GM12872 (cell line): Measurements from ENCODE around the gene RPL32.

ENCODE experiments used
- TF ChIP-seq, protein P1 (sequence below): IDR thresholded peaks from 3 replicates; pipeline ENCODE4 v1.5.1; 2011; ENCODE audit warnings: low read depth, mild to moderate bottlenecking, low read length, moderate library complexity; ENCODE audit not compliant: insufficient read depth

RPL32 gene

DNA sequence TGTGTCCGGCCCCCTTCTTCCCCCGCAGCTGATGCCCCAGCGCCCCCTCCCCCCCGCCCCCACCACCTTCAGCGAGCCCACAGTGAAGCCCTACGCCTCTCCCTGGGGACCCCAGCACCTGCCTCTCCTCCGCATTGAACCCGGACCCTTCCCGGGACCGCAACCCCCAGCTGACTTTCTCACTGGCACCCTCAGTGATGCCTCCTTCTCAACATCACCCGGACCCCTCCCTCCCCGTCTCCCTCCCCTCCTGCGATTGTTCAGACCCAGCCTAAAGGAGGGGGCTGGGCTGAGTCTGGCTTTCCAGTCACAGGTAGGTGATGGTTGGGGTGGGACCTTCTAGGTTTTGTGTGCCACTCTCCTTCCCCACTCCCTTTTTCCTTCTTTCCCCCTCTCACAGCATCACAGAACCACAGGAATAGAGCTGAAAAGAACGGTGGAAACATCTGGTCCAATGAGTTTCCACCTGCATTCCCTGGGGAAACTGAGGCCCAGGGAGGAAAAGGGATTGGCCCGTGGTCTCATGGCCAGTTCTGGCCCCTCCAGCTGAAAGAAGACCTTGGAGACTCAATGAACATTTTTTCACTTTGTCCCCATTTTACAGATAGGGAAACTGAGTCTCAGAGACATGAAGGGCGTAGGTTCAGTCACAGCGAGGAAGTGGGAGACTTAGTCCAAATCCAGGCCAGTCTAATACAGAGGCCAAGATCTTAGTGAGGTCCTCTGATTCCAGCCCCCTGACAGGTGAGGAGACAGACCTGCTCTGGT, 44.1 kb downstream of the RPL32 start:
- TF ChIP-seq, protein P1, sequence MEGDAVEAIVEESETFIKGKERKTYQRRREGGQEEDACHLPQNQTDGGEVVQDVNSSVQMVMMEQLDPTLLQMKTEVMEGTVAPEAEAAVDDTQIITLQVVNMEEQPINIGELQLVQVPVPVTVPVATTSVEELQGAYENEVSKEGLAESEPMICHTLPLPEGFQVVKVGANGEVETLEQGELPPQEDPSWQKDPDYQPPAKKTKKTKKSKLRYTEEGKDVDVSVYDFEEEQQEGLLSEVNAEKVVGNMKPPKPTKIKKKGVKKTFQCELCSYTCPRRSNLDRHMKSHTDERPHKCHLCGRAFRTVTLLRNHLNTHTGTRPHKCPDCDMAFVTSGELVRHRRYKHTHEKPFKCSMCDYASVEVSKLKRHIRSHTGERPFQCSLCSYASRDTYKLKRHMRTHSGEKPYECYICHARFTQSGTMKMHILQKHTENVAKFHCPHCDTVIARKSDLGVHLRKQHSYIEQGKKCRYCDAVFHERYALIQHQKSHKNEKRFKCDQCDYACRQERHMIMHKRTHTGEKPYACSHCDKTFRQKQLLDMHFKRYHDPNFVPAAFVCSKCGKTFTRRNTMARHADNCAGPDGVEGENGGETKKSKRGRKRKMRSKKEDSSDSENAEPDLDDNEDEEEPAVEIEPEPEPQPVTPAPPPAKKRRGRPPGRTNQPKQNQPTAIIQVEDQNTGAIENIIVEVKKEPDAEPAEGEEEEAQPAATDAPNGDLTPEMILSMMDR: no peak

DNA sequence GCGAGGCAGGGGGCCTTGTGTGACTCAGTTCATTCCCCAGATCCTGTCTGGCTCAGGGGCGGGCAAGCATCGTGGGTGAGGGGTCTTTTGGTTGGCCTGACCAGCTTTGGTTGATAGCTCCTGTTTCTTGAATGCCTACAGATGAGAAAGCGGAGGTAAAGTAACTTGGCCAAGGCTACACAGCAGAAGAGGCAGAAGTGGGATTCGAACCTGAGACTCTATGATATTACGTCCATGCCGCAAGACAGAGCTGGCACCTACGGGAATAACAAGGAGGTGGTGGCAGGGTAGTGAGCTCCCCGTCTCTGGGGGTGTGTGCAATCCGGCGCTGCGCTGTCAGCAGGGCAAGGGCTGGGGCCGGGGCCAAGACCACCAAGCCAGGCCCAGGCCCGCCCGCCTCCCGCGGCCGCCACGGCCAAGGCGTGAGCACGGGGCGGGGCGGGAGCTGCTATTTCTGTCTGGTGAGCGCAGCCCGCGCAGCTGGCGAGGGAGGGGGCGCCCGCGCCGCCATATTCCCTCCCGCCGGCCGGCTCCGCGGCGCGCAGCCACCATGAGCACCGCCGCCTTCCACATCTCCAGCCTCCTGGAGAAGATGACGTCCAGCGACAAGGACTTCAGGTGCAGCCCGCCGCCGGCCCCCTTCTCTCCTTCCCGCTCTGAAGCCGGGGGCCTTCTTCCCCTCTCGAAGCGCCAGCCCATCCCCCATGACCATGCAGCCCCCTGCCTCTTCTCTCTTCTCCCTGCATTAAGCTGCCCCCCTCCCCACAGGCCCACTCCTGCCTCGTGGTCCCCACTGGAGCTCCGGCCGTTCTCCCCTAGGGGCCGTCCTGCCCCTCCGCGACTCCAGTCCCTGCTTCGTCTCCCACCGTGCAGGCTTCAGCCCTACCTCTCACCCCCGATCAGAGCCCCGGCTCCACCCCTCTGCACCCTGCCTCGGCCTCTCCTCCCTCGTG, 44.9 kb downstream of the RPL32 start, which contains the start of gene CAND2:
Gene CAND2, plus strand, starts transcription at position 510 of the 953 bp plus-strand sequence. Its CDS starts 41 bp downstream, at position 551.
- TF ChIP-seq, protein P1: no peak

DNA sequence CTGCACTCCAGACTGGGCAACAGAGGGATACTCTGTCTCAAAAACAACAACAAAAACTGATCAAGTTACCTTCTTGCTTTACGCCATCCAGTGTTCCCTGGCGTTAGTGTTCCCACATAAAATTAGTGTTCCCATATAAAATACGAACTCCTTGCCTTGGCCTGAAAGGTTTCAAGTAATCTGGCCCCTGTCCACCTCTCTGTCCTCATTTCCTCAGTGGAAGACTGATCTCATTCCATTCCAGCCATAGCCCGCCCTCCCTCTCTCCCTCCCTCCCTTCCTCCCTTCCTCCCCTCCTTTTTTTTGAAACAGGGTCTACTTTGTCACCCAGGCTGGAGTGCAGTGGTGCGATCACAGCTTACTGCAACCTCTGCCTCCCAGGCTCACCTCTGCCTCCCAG, 47.7 kb downstream of the RPL32 start:
- TF ChIP-seq, protein P1: no peak

DNA sequence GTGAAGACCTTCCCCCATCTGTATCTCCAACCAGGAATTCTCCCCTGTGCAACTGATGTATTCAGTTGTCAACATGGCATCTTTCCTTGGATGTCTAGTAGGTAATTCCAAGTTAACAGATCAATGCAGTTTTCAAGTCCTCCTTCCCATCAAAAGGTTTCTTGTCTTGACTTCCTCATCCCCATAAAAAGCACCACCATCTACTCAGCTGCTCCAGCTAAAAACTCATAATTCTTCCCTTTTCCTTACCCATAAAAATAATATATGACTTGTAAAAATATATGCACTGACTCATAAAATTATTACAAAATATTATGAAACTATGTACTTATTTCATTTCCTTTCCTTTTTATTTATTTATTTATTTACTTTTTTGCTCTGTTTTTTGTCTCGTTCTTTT, 49.9 kb downstream of the RPL32 start:
- TF ChIP-seq, protein P1: no peak

DNA sequence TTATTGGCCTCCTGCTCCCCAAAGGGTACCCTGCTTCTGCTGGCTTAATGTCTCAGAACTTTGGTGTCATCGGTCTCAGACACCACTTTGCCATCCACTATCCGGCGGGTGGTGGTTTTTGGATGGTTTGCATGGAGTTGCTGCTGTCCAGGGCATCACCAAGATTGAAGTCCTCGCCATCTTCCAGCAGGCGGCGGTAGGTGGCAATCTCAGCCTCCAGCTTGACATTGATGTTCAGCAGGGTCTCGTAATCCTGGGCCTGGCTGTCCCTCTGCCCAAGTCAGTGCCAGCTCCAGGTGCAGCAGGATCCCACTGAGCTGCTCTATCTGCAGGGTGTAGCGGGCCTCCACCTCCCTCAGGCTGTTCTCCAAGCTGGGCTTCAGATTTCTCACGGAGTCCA, 54.0 kb downstream of the RPL32 start:
- TF ChIP-seq, protein P1: peak; percentile 71

DNA sequence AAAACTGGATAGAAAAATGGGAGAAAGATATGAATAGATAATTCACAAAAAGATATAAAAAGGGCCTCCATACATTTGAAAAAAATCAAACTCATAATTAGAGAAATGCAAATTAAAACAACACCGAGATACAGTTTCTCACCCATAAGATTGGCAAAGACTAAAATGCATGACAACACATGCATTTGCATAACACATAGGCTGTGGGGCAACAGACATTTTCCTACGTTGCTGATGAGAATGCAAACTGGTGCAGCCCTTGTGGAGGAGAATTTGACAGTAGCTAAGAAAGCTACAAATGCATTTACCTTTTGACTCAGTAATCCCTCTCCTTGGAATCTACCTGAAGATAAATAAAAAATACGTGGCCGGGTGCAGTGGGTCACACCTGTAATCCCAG, 56.3 kb downstream of the RPL32 start:
- TF ChIP-seq, protein P1: no peak
